Kidney (tissue), 14 donors: ENCODE data around the gene KLRF2. TPM values are rescaled to one million over a fixed set of nuclear protein-coding genes. Genes with fewer than 3 reads are reported as not detected.

ENCODE experiments used
- DNase-seq, 5 donors: peaks; one replicate each; pipeline ENCODE4 v3.0.0-alpha.2; 2013 to 2020
- FAIRE-seq: peaks from 2 replicates; lab custom pipeline; 2012; peaks lifted over from hg19 to GRCh38; lab: Jason Lieb, UNC
- H3K27ac ChIP-seq, 2 donors: one replicate each; pipeline ENCODE4 v1.7.0; 2013; ENCODE audit warnings: low read depth in 2 of 2, low read length in 2 of 2, inconsistent platforms in 1 of 2
- H3K27me3 ChIP-seq: one replicate; pipeline ENCODE4 v1.7.1; 2013; ENCODE audit warnings: low read length, inconsistent platforms; ENCODE audit not compliant: control insufficient read depth, insufficient read depth
- H3K36me3 ChIP-seq, 3 donors: one replicate each; pipeline versions ENCODE4 v1.7.0 to v1.7.1; 2013; ENCODE audit warnings: low read length in 3 of 3, control low read depth in 1 of 3, inconsistent platforms in 1 of 3; ENCODE audit not compliant: insufficient read depth in 3 of 3, control insufficient read depth in 2 of 3
- H3K4me1 ChIP-seq, 3 donors: one replicate each; pipeline versions ENCODE4 v1.7.0 to v1.7.1; 2013; ENCODE audit warnings: low read length in 3 of 3, inconsistent platforms in 1 of 3, low read depth in 1 of 3; ENCODE audit not compliant: control insufficient read depth in 2 of 3, insufficient read depth in 2 of 3
- H3K4me3 ChIP-seq, 3 donors: one replicate each; pipeline versions ENCODE4 v1.7.0 to v1.8.1; 2013; ENCODE audit warnings: low read length in 3 of 3, control low read depth in 1 of 3, inconsistent platforms in 1 of 3
- H3K9ac ChIP-seq, 3 donors: one replicate each; pipeline versions ENCODE4 v1.7.0 to v1.7.1; 2013; ENCODE audit warnings: low read length in 3 of 3, control low read depth in 1 of 3, inconsistent platforms in 1 of 3
- H3K9me3 ChIP-seq, 3 donors: one replicate each; pipeline versions ENCODE4 v1.7.0 to v1.7.1; 2013; ENCODE audit warnings: low read length in 3 of 3, control low read depth in 1 of 3, inconsistent platforms in 1 of 3; ENCODE audit not compliant: control insufficient read depth in 2 of 3, insufficient read depth in 1 of 3
- intact Hi-C: fragments of 100-400 bp; cut with DNase I; formaldehyde crosslinking; loops from one replicate; pipeline ENCODE4 v1.11.1; 2022
- polyA plus RNA-seq: library from polyadenylated mRNA; stranded (reverse); fragments of 350-450 nt; fragmentation: Illumina TruSeq; extraction: RNeasy Lipid Tissue Mini Kit (QIAGEN cat#74804); gene quantifications from one replicate; pipeline ENCODE4 v1.2.3, GENCODE V29; 2014; ENCODE audit warnings: low read depth, low replicate concordance; ENCODE audit not compliant: insufficient read depth
- total RNA-seq: library from RNA; stranded (reverse); fragmentation: NEBNext Ultra II Directional; extraction: Animal tissue kit (Norgen Biotek cat#: 25700); gene quantifications from one replicate; pipeline ENCODE4 v1.2.1, GENCODE V29; 2021
- TF ChIP-seq, protein P1 (sequence below): IDR thresholded peaks from 3 replicates; pipeline ENCODE4 v1.5.1; 2012; ENCODE audit warnings: mild to moderate bottlenecking, moderate library complexity, borderline replicate concordance; ENCODE audit not compliant: insufficient read depth; ENCODE audit errors: extremely low read depth
- donor health status: control.
- donor health status: control.
- donor health status: control.
- donor health status: control.
- donor health status: control.
- donor health status: DM: yes; HTN: yes; CAD: no.
- donor health status: Normal renal cell carcinoma (clear cell type).

Gene KLRF2
- total and polyA plus RNA-seq, 2 donors from 2014 or later = not detected

DNA sequence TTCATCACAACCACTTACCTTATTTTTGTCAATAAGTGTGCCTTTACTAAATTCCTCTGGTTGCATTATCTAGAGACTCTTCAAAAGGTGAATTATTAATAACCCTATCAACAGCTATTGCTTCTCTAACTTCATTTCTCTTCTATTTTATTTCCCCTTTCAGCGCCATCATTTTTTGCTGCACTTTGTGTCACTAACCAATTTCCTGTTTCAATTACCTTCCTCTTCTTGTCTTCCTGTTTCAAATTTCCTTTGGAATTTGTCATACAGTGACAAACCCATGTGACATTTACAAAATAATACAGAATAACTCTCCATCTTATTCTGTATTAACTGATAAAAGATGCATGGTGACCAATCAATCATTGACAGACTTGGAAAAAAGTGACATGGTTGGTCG lies 63.1 kb downstream of the KLRF2 start:
- no peak for FAIRE-seq
- intact Hi-C loops = no loop called here

More for the DNA sequence above, 63.1 kb downstream of the KLRF2 start:
- Histone ChIP-seq H3K27me3 (no peaks in the 10 kb centered on the region), H3K36me3 (no peaks in the 10 kb centered on the region), H3K9ac (no peak overlapping the region), H3K9me3 (no peaks in the 10 kb centered on the region), H3K4me1 (no peaks in the 10 kb centered on the region), H3K27ac (no peak overlapping the region), H3K4me3 (no peak overlapping the region)
- TF ChIP-seq, protein P1, sequence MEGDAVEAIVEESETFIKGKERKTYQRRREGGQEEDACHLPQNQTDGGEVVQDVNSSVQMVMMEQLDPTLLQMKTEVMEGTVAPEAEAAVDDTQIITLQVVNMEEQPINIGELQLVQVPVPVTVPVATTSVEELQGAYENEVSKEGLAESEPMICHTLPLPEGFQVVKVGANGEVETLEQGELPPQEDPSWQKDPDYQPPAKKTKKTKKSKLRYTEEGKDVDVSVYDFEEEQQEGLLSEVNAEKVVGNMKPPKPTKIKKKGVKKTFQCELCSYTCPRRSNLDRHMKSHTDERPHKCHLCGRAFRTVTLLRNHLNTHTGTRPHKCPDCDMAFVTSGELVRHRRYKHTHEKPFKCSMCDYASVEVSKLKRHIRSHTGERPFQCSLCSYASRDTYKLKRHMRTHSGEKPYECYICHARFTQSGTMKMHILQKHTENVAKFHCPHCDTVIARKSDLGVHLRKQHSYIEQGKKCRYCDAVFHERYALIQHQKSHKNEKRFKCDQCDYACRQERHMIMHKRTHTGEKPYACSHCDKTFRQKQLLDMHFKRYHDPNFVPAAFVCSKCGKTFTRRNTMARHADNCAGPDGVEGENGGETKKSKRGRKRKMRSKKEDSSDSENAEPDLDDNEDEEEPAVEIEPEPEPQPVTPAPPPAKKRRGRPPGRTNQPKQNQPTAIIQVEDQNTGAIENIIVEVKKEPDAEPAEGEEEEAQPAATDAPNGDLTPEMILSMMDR = no peak
- DNase-seq = no peak

Other genes starting within 250 kb of the KLRF2 start
- 22.4 TPM for gene CLEC2D, start 211.8 kb upstream of the KLRF2 start, total RNA-seq
- gene CLEC2D, start 211.8 kb upstream of the KLRF2 start, polyA plus RNA-seq = 2.5 TPM
- gene CLECL1, start 148.4 kb upstream of the KLRF2 start, total RNA-seq = 2.1 TPM
- gene CLECL1, start 148.4 kb upstream of the KLRF2 start, polyA plus RNA-seq = not detected
- 25.0 TPM for gene CD69, start 120.6 kb upstream of the KLRF2 start, total RNA-seq
- gene CD69, start 120.6 kb upstream of the KLRF2 start, polyA plus RNA-seq = 2.2 TPM
- 2.0 TPM for gene KLRF1, start 54.0 kb upstream of the KLRF2 start, total RNA-seq
- gene KLRF1, start 54.0 kb upstream of the KLRF2 start, polyA plus RNA-seq = 2.0 TPM
- gene CLEC2B, start 12.1 kb upstream of the KLRF2 start, total RNA-seq = 11.8 TPM
- gene CLEC2B, start 12.1 kb upstream of the KLRF2 start, polyA plus RNA-seq = 7.0 TPM
- gene CLEC2A, start 50.9 kb downstream of the KLRF2 start, total RNA-seq = not detected
- not detected for gene CLEC2A, start 50.9 kb downstream of the KLRF2 start, polyA plus RNA-seq
- gene CLEC12A, start 89.9 kb downstream of the KLRF2 start, total RNA-seq = 4.8 TPM
- gene CLEC12A, start 89.9 kb downstream of the KLRF2 start, polyA plus RNA-seq = 1.3 TPM
- gene CLEC1B, start 117.6 kb downstream of the KLRF2 start, total RNA-seq = not detected
- not detected for gene CLEC1B, start 117.6 kb downstream of the KLRF2 start, polyA plus RNA-seq
- not detected for gene CLEC12B, start 129.1 kb downstream of the KLRF2 start, total RNA-seq
- not detected for gene CLEC12B, start 129.1 kb downstream of the KLRF2 start, polyA plus RNA-seq
- gene CLEC9A, start 149.2 kb downstream of the KLRF2 start, total RNA-seq = 0.57 TPM
- not detected for gene CLEC9A, start 149.2 kb downstream of the KLRF2 start, polyA plus RNA-seq
- gene CLEC1A, start 217.5 kb downstream of the KLRF2 start, total RNA-seq = 6.3 TPM
- 5.3 TPM for gene CLEC1A, start 217.5 kb downstream of the KLRF2 start, polyA plus RNA-seq
- 20.0 TPM for gene CLEC7A, start 248.7 kb downstream of the KLRF2 start, total RNA-seq
- 0.43 TPM for gene CLEC7A, start 248.7 kb downstream of the KLRF2 start, polyA plus RNA-seq